A549 (cell line): ENCODE measurements around the gene WDR62. TPM values are rescaled to one million over a fixed set of nuclear protein-coding genes. Genes with fewer than 3 reads are reported as not detected.

Experiments
- ATAC-seq, 2 experiments: fragments of 200-7000 bp in 1 of 2; fragments of >200 bp in 1 of 2; cut with Nextera tagmentation in 1 of 2; cut with Tn5 transposase in 1 of 2; 3 replicates each; pipeline versions ENCODE4 v1.8.0 to v1.9.1; 2018 to 2020; ENCODE audit warnings: mild to moderate bottlenecking in 1 of 2, moderate library complexity in 1 of 2
- CTCF ChIA-PET: fragments of 300-600 bp; sonication (Branson Sonifier 250); formaldehyde crosslinking; extraction: SDS; loops from one replicate; lab custom pipeline; 2021; ENCODE audit warnings: antibody characterized with exemption, inconsistent platforms; lab: Yijun Ruan, JAX
- POLR2A ChIA-PET: fragments of 350-600 bp; formaldehyde crosslinking; extraction: SDS; loops from one replicate; lab custom pipeline; 2021; ENCODE audit warnings: antibody characterized with exemption, inconsistent platforms; lab: Yijun Ruan, JAX
- DNase-seq, 2 experiments: peaks; one replicate each; pipeline versions ENCODE4 v3.0.0 to v3.0.0-alpha.2; 2011 to 2016; ENCODE audit warnings: low read depth in 1 of 2, low spot score in 1 of 2
- FAIRE-seq: peaks from 2 replicates; lab custom pipeline; 2011; peaks lifted over from hg19 to GRCh38; lab: Jason Lieb, UNC
- H3K27ac ChIP-seq, 2 experiments: fragments of >200 bp; sonication (Bioruptor Twin); formaldehyde crosslinking; 3 replicates each; pipeline ENCODE4 v1.5.1; 2016 to 2017
- H3K4me1 ChIP-seq: fragments of >200 bp; sonication (Bioruptor Twin); formaldehyde crosslinking; 3 replicates; pipeline ENCODE4 v1.6.1; 2016
- H3K4me2 ChIP-seq: fragments of >200 bp; sonication (Bioruptor Twin); formaldehyde crosslinking; 3 replicates; pipeline ENCODE4 v1.6.1; 2016
- H3K4me3 ChIP-seq: fragments of >200 bp; sonication (Bioruptor Twin); formaldehyde crosslinking; 3 replicates; pipeline ENCODE4 v1.5.1; 2016
- H3K9me3 ChIP-seq: fragments of >200 bp; sonication (Bioruptor Twin); formaldehyde crosslinking; 3 replicates; pipeline ENCODE4 v1.6.1; 2016
- BHLHE40 ChIP-seq: IDR thresholded peaks from 2 replicates; pipeline ENCODE4 v1.6.1; 2012; ENCODE audit warnings: low read depth, low read length, inconsistent platforms
- CHD4 ChIP-seq: fragments of 200-600 bp; sonication (generic); IDR thresholded peaks from 2 replicates; pipeline ENCODE4 v1.6.1; 2016; ENCODE audit warnings: antibody characterized with exemption, mild to moderate bottlenecking, borderline replicate concordance
- CTCF ChIP-seq: fragments of >200 bp; sonication (Bioruptor Twin); formaldehyde crosslinking; IDR thresholded peaks from 3 replicates; pipeline ENCODE4 v1.5.1; 2016
- EHF ChIP-seq: fragments of 250-450 bp; sonication (Bioruptor Pico); IDR thresholded peaks from 2 replicates; pipeline ENCODE4 v1.5.0; 2020; ENCODE audit warnings: mild to moderate bottlenecking
- EHMT2 ChIP-seq: fragments of 200-600 bp; sonication (generic); IDR thresholded peaks from 2 replicates; pipeline ENCODE4 v1.6.1; 2016; ENCODE audit warnings: antibody characterized with exemption, low read depth, mild to moderate bottlenecking, moderate library complexity
- ELK1 ChIP-seq: fragments of 150-350 bp; IDR thresholded peaks from 2 replicates; pipeline ENCODE4 v1.6.1; 2014; ENCODE audit warnings: low read depth, mild to moderate bottlenecking, low read length
- ESRRA ChIP-seq: fragments of 150-350 bp; IDR thresholded peaks from 2 replicates; pipeline ENCODE4 v1.6.1; 2014; ENCODE audit warnings: mild to moderate bottlenecking, low read length, borderline replicate concordance
- FOSB ChIP-seq: fragments of 250-450 bp; sonication (Bioruptor Pico); IDR thresholded peaks from 2 replicates; pipeline ENCODE4 v1.5.0; 2020; ENCODE audit warnings: mild to moderate bottlenecking, moderate library complexity
- FOSL2 ChIP-seq, 2 experiments: fragments of 450-650 bp in 1 of 2; fragments of >200 bp in 1 of 2; sonication (Bioruptor Twin) in 1 of 2; formaldehyde crosslinking; IDR thresholded peaks; 2 replicates each; pipeline versions ENCODE4 v1.5.0 to v1.6.1; 2016 to 2020; ENCODE audit warnings: mild to moderate bottlenecking in 1 of 2, moderate library complexity in 1 of 2
- FOXS1 ChIP-seq: fragments of 250-450 bp; sonication (Bioruptor Pico); IDR thresholded peaks from 2 replicates; pipeline ENCODE4 v1.5.0; 2020; ENCODE audit warnings: mild to moderate bottlenecking, moderate library complexity
- GATA3 ChIP-seq: IDR thresholded peaks from 2 replicates; pipeline ENCODE4 v1.6.1; 2012; ENCODE audit warnings: borderline replicate concordance
- HES2 ChIP-seq: fragments of >200 bp; sonication (Bioruptor Twin); formaldehyde crosslinking; IDR thresholded peaks from 2 replicates; pipeline ENCODE4 v1.6.1; 2016
- HEYL ChIP-seq: fragments of 250-450 bp; sonication (Bioruptor Pico); IDR thresholded peaks from 2 replicates; pipeline ENCODE4 v1.8.0; 2021; ENCODE audit warnings: mild to moderate bottlenecking, moderate library complexity
- HMGXB4 ChIP-seq: fragments of 250-450 bp; sonication (Bioruptor Pico); IDR thresholded peaks from 2 replicates; pipeline ENCODE4 v1.5.0; 2021; ENCODE audit warnings: mild to moderate bottlenecking, moderate library complexity, borderline replicate concordance
- HOXA7 ChIP-seq: fragments of 250-450 bp; sonication (Bioruptor Pico); IDR thresholded peaks from 2 replicates; pipeline ENCODE4 v1.5.0; 2020; ENCODE audit warnings: mild to moderate bottlenecking, moderate library complexity
- HOXB13 ChIP-seq: fragments of 250-450 bp; sonication (Bioruptor Pico); IDR thresholded peaks from 2 replicates; pipeline ENCODE4 v1.5.0; 2020; ENCODE audit warnings: low read depth, mild to moderate bottlenecking, moderate library complexity
- HOXB5 ChIP-seq: fragments of 250-450 bp; sonication (Bioruptor Pico); IDR thresholded peaks from 2 replicates; pipeline ENCODE4 v1.5.0; 2020; ENCODE audit warnings: mild to moderate bottlenecking, moderate library complexity
- KDM1A ChIP-seq: fragments of 200-600 bp; sonication (generic); IDR thresholded peaks from 2 replicates; pipeline ENCODE4 v1.6.1; 2016; ENCODE audit warnings: low read depth, mild to moderate bottlenecking
- MAFK ChIP-seq: fragments of 450-650 bp; IDR thresholded peaks from 2 replicates; pipeline ENCODE4 v1.6.1; 2014; ENCODE audit not compliant: partially characterized antibody
- MAX ChIP-seq: IDR thresholded peaks from 2 replicates; pipeline ENCODE4 v1.6.1; 2012
- NPAS2 ChIP-seq: fragments of 250-450 bp; sonication (Bioruptor Pico); IDR thresholded peaks from 2 replicates; pipeline ENCODE4 v1.8.0; 2022; ENCODE audit warnings: mild to moderate bottlenecking, moderate library complexity, borderline replicate concordance
- NR3C1 ChIP-seq: fragments of >200 bp; sonication (Bioruptor Twin); formaldehyde crosslinking; IDR thresholded peaks from 3 replicates; pipeline ENCODE4 v1.6.1; 2017
- POLR2AphosphoS2 ChIP-seq: conservative IDR thresholded peaks from 2 replicates; pipeline ENCODE4 v1.6.1; 2012; ENCODE audit warnings: low read length, improper control_type of control experiment, inconsistent platforms
- RARB ChIP-seq: fragments of 250-450 bp; sonication (Bioruptor Pico); IDR thresholded peaks from 2 replicates; pipeline ENCODE4 v1.8.0; 2021; ENCODE audit warnings: mild to moderate bottlenecking, moderate library complexity
- RCOR1 ChIP-seq: fragments of 150-350 bp; IDR thresholded peaks from 2 replicates; pipeline ENCODE4 v1.6.1; 2014; ENCODE audit warnings: antibody characterized with exemption, low read length, low read depth
- RNF2 ChIP-seq: fragments of 200-600 bp; sonication (generic); IDR thresholded peaks from 2 replicates; pipeline ENCODE4 v1.6.1; 2016; ENCODE audit warnings: low read depth, mild to moderate bottlenecking, antibody characterized with exemption, moderate library complexity, borderline replicate concordance
- SREBF2 ChIP-seq: fragments of 450-650 bp; IDR thresholded peaks from 2 replicates; pipeline ENCODE4 v1.6.1; 2014; ENCODE audit warnings: mild to moderate bottlenecking, moderate library complexity
- ZFP36 ChIP-seq: fragments of 450-650 bp; IDR thresholded peaks from 2 replicates; pipeline ENCODE4 v1.6.1; 2014; ENCODE audit warnings: borderline replicate concordance; ENCODE audit not compliant: partially characterized antibody
- ZNF302 ChIP-seq: fragments of 250-450 bp; sonication (Bioruptor Pico); IDR thresholded peaks from 2 replicates; pipeline ENCODE4 v1.9.0; 2021; ENCODE audit warnings: inconsistent platforms, mild to moderate bottlenecking, moderate library complexity
- ZSCAN20 ChIP-seq: fragments of 250-450 bp; sonication (Bioruptor Pico); IDR thresholded peaks from 2 replicates; pipeline ENCODE4 v1.8.0; 2022; ENCODE audit warnings: mild to moderate bottlenecking, moderate library complexity
- whole genome bisulfite sequencing: methylation state at CpG from one replicate; pipeline ENCODE4 v1.1.6; 2017; ENCODE audit errors: missing lambda C conversion rate; 5-methylcytosine and 5-hydroxymethylcytosine counted together
- polyA minus RNA-seq: library from RNA; depleted of rRNA, polyadenylated mRNA; stranded (reverse); fragments of >200 nt; gene quantifications from 2 replicates; pipeline ENCODE4 v1.2.3, GENCODE V29; 2011; rRNA and poly(A)+ RNA removed
- polyA plus RNA-seq, 4 experiments: library from polyadenylated mRNA; depleted of rRNA in 3 of 4; stranded (reverse); fragments of >200 nt; fragmentation: RNase III in 1 of 4; extraction: RNeasy Plus Mini Kit Qiagen cat#74134 plus additional on column Dnase treatment in 1 of 4; gene quantifications; 2 replicates in 3 of 4; 3 replicates in 1 of 4; pipeline ENCODE4 v1.2.3, GENCODE V29; 2011 to 2017

Gene WDR62
- polyA plus RNA-seq (2011; rRNA removed), result 15.5 and 16.0 TPM in 2 replicates
- polyA plus RNA-seq (2012; cell fraction: cytosol; rRNA removed), result 47.8 and 58.0 TPM in 2 replicates
- 224 and 304 TPM in 2 replicates for polyA plus RNA-seq (2012; cell fraction: nucleus; rRNA removed)
- 30.9 to 34.1 TPM (median 32.9 TPM) in 3 replicates for polyA plus RNA-seq (2017; fragmentation: RNase III; extraction: RNeasy Plus Mini Kit Qiagen cat#74134 plus additional on column Dnase treatment)
- 30.6 and 34.2 TPM in 2 replicates for polyA minus RNA-seq

- FAIRE-seq (peak; percentile 46), ATAC-seq (peak; percentile 86 to 90), DNase-seq (peak; percentile 98 to 100)
- Histone ChIP-seq H3K4me3 (peak within 1 kb of the TSS; percentile 84), H3K4me1 (peaks cover 22% of the 10 kb centered on the region), H3K4me2 (peak within 1 kb of the TSS; percentile 92), H3K27ac (peak within 1 kb of the TSS; percentile 89 to 93), H3K9me3 (no peaks in the 10 kb centered on the region)
- ChIA-PET POLR2A (interaction anchor here (0.6 to 4.4 kb wide), 21 partner anchors 11 to 353 kb away, joined by 3 to 57 read pairs (median 5); partner anchors contain the start of genes ALKBH6, CAPNS1, POLR2I and TBCB), CTCF (interaction anchor here (0.8 to 11.9 kb wide), 20 partner anchors 12 to 172 kb away, joined by 3 to 157 read pairs (median 4); partner anchors contain the start of gene OVOL3)
- WGBS, result 3% methylated on average over 62 of the region's 76 CpGs
- TF ChIP-seq ZNF302 (no peak), RARB (no peak), HOXA7 (CRISPR knock-in tag) (no peak), ZFP36 (no peak), FOXS1 (no peak), NR3C1 (no peak), CTCF (peak; percentile 1; the same call in 1 of the 3 replicates), HMGXB4 (CRISPR knock-in tag) (no peak), MAFK (no peak), KDM1A (no peak), GATA3 (no peak; the same call in 1 of the 2 replicates), EHMT2 (no peak), EHF (no peak), ELK1 (no peak), POLR2AphosphoS2 (no peak), RNF2 (no peak), HEYL (CRISPR knock-in tag) (no peak), MAX (peak; percentile 48; the same call in 1 of the 2 replicates), FOSB (CRISPR knock-in tag) (no peak), NPAS2 (CRISPR knock-in tag) (no peak), ESRRA (no peak), BHLHE40 (no peak), ZSCAN20 (CRISPR knock-in tag) (no peak), CHD4 (no peak), SREBF2 (no peak), RCOR1 (no peak), HES2 (no peak), HOXB13 (peak; percentile 73; the same call in 1 of the 2 replicates), FOSL2 (IDR thresholded peaks at IDR 0.05) (no peak), FOSL2 (CRISPR knock-in tag; IDR thresholded peaks at IDR 0.05) (peak; percentile 37; the same call in 1 of the 2 replicates), HOXB5 (peak; percentile 91; the same call in 1 of the 2 replicates)
Measured at GRCh38 chr19:36054733-36055686, at the start of gene WDR62. WDR62 (plus strand) TSS chr19:36054897; CDS start chr19:36054972, 75 bp downstream.
